Tibial nerve (tissue), 4 donors: ENCODE results near the gene BIN2. TPM values are rescaled to one million over a fixed set of nuclear protein-coding genes. Genes with fewer than 3 reads are reported as not detected.

Experiments
- DNase-seq, 2 donors: peaks; one replicate each; pipeline ENCODE4 v3.0.0-alpha.2; 2019; ENCODE audit warnings: low spot score in 2 of 2
- H3K27ac ChIP-seq, 4 donors: fragments of 200-600 bp; sonication (generic) in 3 of 4; one replicate each; pipeline ENCODE4 v1.5.1; 2017 to 2019; ENCODE audit warnings: mild to moderate bottlenecking in 1 of 4
- H3K27me3 ChIP-seq, 2 donors: fragments of 200-600 bp; sonication (generic) in 1 of 2; one replicate each; pipeline versions ENCODE4 v1.5.1 to v1.6.0; 2017 to 2019
- H3K36me3 ChIP-seq, 3 donors: fragments of 200-600 bp; sonication (generic); one replicate each; pipeline ENCODE4 v1.5.1; 2018 to 2019
- H3K4me1 ChIP-seq, 4 donors: fragments of 200-600 bp; sonication (generic) in 3 of 4; one replicate each; pipeline ENCODE4 v1.5.1; 2017 to 2019
- H3K4me3 ChIP-seq, 4 donors: fragments of 200-600 bp; sonication (generic) in 3 of 4; one replicate each; pipeline ENCODE4 v1.5.1; 2017 to 2019; ENCODE audit warnings: mild to moderate bottlenecking in 1 of 4, moderate library complexity in 1 of 4
- H3K9me3 ChIP-seq, 4 donors: fragments of 200-600 bp; sonication (generic) in 3 of 4; one replicate each; pipeline ENCODE4 v1.5.1; 2017 to 2019
- CTCF ChIP-seq, 5 experiments: fragments of 200-600 bp in 3 of 5; fragments of 450-650 bp in 2 of 5; sonication (generic) in 3 of 5; IDR thresholded peaks; one replicate each; pipeline ENCODE4 v1.5.1; 2016 to 2019; ENCODE audit warnings: antibody characterized with exemption in 5 of 5, mild to moderate bottlenecking in 3 of 5, moderate library complexity in 2 of 5
- EP300 ChIP-seq, 2 donors: sonication (generic); formaldehyde crosslinking; IDR thresholded peaks; one replicate each; pipeline ENCODE4 v1.6.1; 2017; ENCODE audit warnings: antibody characterized with exemption in 2 of 2, mild to moderate bottlenecking in 1 of 2
- POLR2A ChIP-seq, 2 donors: fragments of 450-650 bp; IDR thresholded peaks; one replicate each; pipeline ENCODE4 v1.6.1; 2017; ENCODE audit warnings: antibody characterized with exemption in 2 of 2, mild to moderate bottlenecking in 2 of 2, moderate library complexity in 2 of 2
- WGBS, 2 donors: methylation state at CpG; one replicate each; pipeline ENCODE4 v1.1.5; 2018; 5-methylcytosine and 5-hydroxymethylcytosine counted together
- total RNA-seq, 4 donors: library from RNA; depleted of rRNA; stranded (reverse); fragments of >200 nt; gene quantifications; one replicate each; pipeline ENCODE4 v1.1.0, GENCODE V29; 2016

Gene BIN2
- 10 to 100 TPM in 1 of 4 donors, 1 to 10 TPM in 3; 2.8 to 11.1 (median 4.3) TPM for total RNA-seq

- Histone ChIP-seq H3K9me3 (no peaks in the 10 kb centered on the region), H3K36me3 (no peaks in the 10 kb centered on the region), H3K4me3 (peak within 1 kb of the TSS in 2 of 4 donors; percentile 38 to 47), H3K27ac (peak within 1 kb of the TSS in 3 of 4 donors; percentile 17 to 85 (median 58)), H3K27me3 (no peaks in the 10 kb centered on the region), H3K4me1 (peaks cover 0 to 21% (median 15%) of the 10 kb centered on the region in 4 donors)
- TF ChIP-seq POLR2A (IDR thresholded peaks at IDR 0.05) (no peak), EP300 (IDR thresholded peaks at IDR 0.05) (no peak), CTCF (IDR thresholded peaks at IDR 0.05) (no peak)
- WGBS, 2 donors: 93% methylated on average over 54 to 60 of the region's 60 CpGs
- DNase-seq: peak in 1 of 2 donors; percentile 22
Observed at GRCh38 chr12:51323966-51324895, at the start of gene BIN2. BIN2 (minus strand) TSS chr12:51324174; CDS start chr12:51324102, 72 bp downstream.

DNA sequence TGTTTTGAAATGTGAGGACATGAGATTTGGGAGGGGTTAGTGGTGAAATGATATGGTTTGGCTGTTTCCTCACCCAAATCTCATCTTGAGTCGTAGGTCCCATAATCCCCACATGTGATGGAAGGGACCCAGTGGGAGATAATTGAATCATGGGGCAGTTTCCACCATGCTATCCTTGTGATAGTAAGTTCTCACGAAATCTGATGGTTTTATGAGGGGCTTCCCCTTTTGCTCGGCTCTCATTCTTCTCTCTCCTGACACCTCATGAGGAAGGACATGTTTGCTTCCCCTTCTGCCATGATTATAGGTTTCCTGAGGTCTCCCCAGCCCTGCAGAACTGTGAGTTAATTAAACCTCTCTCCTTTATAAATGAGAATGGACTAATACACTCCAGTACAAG is 49.2 kb upstream of the BIN2 start:
- Histone ChIP-seq H3K9me3 (no peaks in the 10 kb centered on the region), H3K36me3 (no peaks in the 10 kb centered on the region), H3K4me3 (no peak overlapping the region), H3K27me3 (no peaks in the 10 kb centered on the region), H3K4me1 (peaks cover 0 to 14% (median 4%) of the 10 kb centered on the region in 4 donors), H3K27ac (no peak overlapping the region)
- no peak for TF ChIP-seq EP300 (IDR thresholded peaks at IDR 0.05)
- TF ChIP-seq POLR2A (IDR thresholded peaks at IDR 0.05): no peak
- TF ChIP-seq CTCF (IDR thresholded peaks at IDR 0.05): no peak
- DNase-seq: no peak
- 83 to 85% methylated on average over 3 of the region's 3 CpGs for WGBS, 2 donors

DNA sequence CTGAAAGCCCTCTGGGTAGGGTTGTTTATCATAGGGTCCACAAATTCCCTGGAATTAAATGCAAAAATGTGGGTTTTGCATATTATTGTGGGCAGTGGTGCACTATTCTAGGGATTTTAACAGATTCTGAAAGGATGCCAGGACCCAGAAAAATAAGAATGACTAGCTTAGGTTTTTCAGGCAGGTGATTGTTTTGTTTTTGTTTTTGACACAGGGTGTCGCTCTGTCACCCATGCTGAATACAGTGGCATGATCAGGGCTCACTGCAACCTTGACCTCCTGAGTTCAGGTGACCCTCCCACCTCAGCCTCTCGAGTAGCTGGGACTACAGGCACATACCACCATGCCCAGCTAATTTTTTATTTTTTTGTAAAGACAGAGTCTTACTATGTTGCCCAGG is 48.0 kb upstream of the BIN2 start:
- Histone ChIP-seq H3K9me3 (no peaks in the 10 kb centered on the region), H3K27ac (peak overlapping the region; percentile 30 to 88 (median 68)), H3K4me1 (peaks cover 0 to 14% (median 4%) of the 10 kb centered on the region in 4 donors), H3K27me3 (no peaks in the 10 kb centered on the region), H3K4me3 (no peak overlapping the region), H3K36me3 (no peaks in the 10 kb centered on the region)
- 69 to 75% methylated on average over 2 of the region's 2 CpGs for WGBS, 2 donors
- DNase-seq: no peak
- TF ChIP-seq POLR2A (IDR thresholded peaks at IDR 0.05) (no peak), EP300 (IDR thresholded peaks at IDR 0.05) (no peak), CTCF (IDR thresholded peaks at IDR 0.05) (no peak)

GRCh38 chr12:51371295-51371953 is 47.5 kb upstream of the BIN2 start:
- 17 to 19% methylated on average over 8 of the region's 8 CpGs for WGBS, 2 donors
- Histone ChIP-seq H3K27me3 (no peaks in the 10 kb centered on the region), H3K36me3 (no peaks in the 10 kb centered on the region), H3K9me3 (no peaks in the 10 kb centered on the region), H3K4me1 (peaks cover 0 to 14% (median 4%) of the 10 kb centered on the region in 4 donors), H3K4me3 (no peak overlapping the region), H3K27ac (peak overlapping the region; percentile 30 to 88 (median 68))
- DNase-seq: peak in 1 of 2 donors; percentile 48
- TF ChIP-seq EP300 (IDR thresholded peaks at IDR 0.05) (peak in 1 of 2 donors; percentile 32), CTCF (IDR thresholded peaks at IDR 0.05) (no peak), POLR2A (IDR thresholded peaks at IDR 0.05) (no peak)
